ENCODE data around the gene PGBD5. TPM values are rescaled to one million over a fixed set of nuclear protein-coding genes. Genes with fewer than 3 reads are reported as not detected.

Gene PGBD5
- polyA plus RNA-seq, 1 of the 3 experiments (the other 2 are of a cell fraction), result 0.15 TPM

DNA sequence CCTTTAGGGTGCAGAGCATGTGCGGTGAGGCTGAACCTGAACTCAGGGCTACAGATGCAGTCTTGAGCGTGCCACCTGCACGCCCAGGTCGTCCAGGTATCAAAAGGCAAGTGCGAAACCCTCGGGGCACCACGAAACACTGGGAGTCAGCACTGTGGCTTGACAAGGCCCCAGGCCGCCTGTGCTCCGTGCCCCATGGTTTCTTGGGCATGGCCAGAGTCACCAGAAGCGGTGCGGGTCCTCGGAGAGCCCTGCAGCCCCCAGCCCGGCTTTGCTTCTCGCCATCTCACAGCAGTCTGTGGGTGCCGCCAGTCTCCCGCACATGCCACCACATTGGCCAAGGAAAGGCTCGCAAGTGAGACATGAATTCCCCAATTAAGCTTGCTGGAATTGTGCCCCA, 117.3 kb downstream of the PGBD5 start:
- CTCF ChIA-PET, result interaction anchor here (1.3 to 2.8 kb wide), 3 partner anchors 16 to 647 kb away, joined by 3 to 12 read pairs (median 4); no protein-coding TSS in a partner anchor

DNA sequence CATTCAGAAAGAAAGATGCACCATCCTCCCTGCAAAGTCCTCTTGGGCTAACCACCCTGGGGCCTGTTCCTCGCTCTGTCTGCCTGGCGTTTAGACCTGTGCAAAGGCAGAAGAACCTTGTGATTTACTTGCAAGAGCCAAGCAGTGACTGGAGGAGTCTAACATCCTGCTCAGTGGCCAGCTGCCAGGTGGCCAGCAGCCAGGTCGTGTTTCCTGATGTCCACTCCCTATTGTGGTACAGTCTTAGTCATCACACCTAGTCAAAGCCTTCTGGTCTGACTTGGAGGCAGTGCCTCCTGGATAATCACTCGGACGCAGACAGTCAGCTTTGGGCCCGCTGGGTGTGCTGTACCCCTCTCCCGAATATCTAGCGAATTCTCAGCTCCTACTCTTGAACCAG, 118.1 kb downstream of the PGBD5 start:
- Histone ChIP-seq H3F3A (replicated peaks; ENCODE audit: insufficient read depth) (no peaks in the 10 kb centered on the region), H3K4me2 (no peak overlapping the region), H4K20me1 (ENCODE audit: insufficient read depth) (no peaks in the 10 kb centered on the region), H2AFZ (ENCODE audit: low read depth) (no peak overlapping the region), H3K36me3 (replicated peaks in 1 of 2; ENCODE audit: control insufficient read depth in 1 of 2, insufficient read depth in 2 of 2, low read length in 1 of 2) (no peaks in the 10 kb centered on the region), H3K9me2 (no peaks in the 10 kb centered on the region), H3K9ac (no peak overlapping the region), H3K27ac (ENCODE audit: low read depth in 2 of 2, low read length in 1 of 2) (no peak overlapping the region), H3K9me3 (no peaks in the 10 kb centered on the region), H3K79me2 (ENCODE audit: insufficient read depth) (no peaks in the 10 kb centered on the region), H3K4me1 (ENCODE audit: control insufficient read depth in 1 of 2, insufficient read depth in 2 of 2, low read depth in 1 of 2, low read length in 1 of 2) (peaks cover 0 to 9% of the 10 kb centered on the region in 2 experiments; a peak in 2 of 4 replicates), H3K27me3 (ENCODE audit: insufficient read depth) (no peaks in the 10 kb centered on the region), H3K4me3 (ENCODE audit: low read depth in 2 of 2, low read length in 1 of 2) (no peak overlapping the region)
- WGBS (ENCODE audit: low lambda C conversion rate), result 73% methylated on average over 8 of the region's 8 CpGs
- TF ChIP-seq FOSL2 (IDR thresholded peaks at IDR 0.05; ENCODE audit: borderline replicate concordance, low read depth) (peak; percentile 42; the same call in 1 of the 2 replicates), GATA2 (CRISPR knock-in tag; IDR thresholded peaks at IDR 0.05) (no peak), TCF12 (IDR thresholded peaks at IDR 0.05) (peak; percentile 29; the same call in 1 of the 2 replicates), NFIC (IDR thresholded peaks at IDR 0.05; ENCODE audit: borderline replicate concordance) (peak; percentile 90)
- no peak for DNase-seq
- POLR2A ChIA-PET, result no interaction called here
- CTCF ChIA-PET, result interaction anchor here (1.4 to 2.8 kb wide), 2 partner anchors 16 to 646 kb away, joined by 3 to 12 read pairs; no protein-coding TSS in a partner anchor

More for the DNA sequence above, 117.3 kb downstream of the PGBD5 start:
- Histone ChIP-seq H4K20me1 (ENCODE audit: insufficient read depth) (no peaks in the 10 kb centered on the region), H3K36me3 (replicated peaks in 1 of 2; ENCODE audit: control insufficient read depth in 1 of 2, insufficient read depth in 2 of 2, low read length in 1 of 2) (no peaks in the 10 kb centered on the region), H3K27me3 (ENCODE audit: insufficient read depth) (no peaks in the 10 kb centered on the region), H2AFZ (ENCODE audit: low read depth) (no peak overlapping the region), H3K9me3 (no peaks in the 10 kb centered on the region), H3K79me2 (ENCODE audit: insufficient read depth) (no peaks in the 10 kb centered on the region), H3K4me1 (ENCODE audit: control insufficient read depth in 1 of 2, insufficient read depth in 2 of 2, low read depth in 1 of 2, low read length in 1 of 2) (peaks cover 0 to 9% of the 10 kb centered on the region in 2 experiments; a peak in 2 of 4 replicates), H3F3A (replicated peaks; ENCODE audit: insufficient read depth) (no peaks in the 10 kb centered on the region), H3K27ac (ENCODE audit: low read depth in 2 of 2, low read length in 1 of 2) (no peak overlapping the region), H3K4me3 (ENCODE audit: low read depth in 2 of 2, low read length in 1 of 2) (no peak overlapping the region), H3K9me2 (no peaks in the 10 kb centered on the region), H3K4me2 (no peak overlapping the region), H3K9ac (no peak overlapping the region)
- 84% methylated on average over 11 of the region's 17 CpGs for WGBS (ENCODE audit: low lambda C conversion rate)
- TF ChIP-seq RCOR1 (IDR thresholded peaks at IDR 0.05; ENCODE audit: low read length), result no peak
- TF ChIP-seq ELF1 (IDR thresholded peaks at IDR 0.05), result no peak
- TF ChIP-seq, protein P1, sequence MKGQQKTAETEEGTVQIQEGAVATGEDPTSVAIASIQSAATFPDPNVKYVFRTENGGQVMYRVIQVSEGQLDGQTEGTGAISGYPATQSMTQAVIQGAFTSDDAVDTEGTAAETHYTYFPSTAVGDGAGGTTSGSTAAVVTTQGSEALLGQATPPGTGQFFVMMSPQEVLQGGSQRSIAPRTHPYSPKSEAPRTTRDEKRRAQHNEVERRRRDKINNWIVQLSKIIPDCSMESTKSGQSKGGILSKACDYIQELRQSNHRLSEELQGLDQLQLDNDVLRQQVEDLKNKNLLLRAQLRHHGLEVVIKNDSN (IDR thresholded peaks at IDR 0.05; ENCODE audit: borderline replicate concordance, low read depth), result no peak
- TF ChIP-seq, protein P2, sequence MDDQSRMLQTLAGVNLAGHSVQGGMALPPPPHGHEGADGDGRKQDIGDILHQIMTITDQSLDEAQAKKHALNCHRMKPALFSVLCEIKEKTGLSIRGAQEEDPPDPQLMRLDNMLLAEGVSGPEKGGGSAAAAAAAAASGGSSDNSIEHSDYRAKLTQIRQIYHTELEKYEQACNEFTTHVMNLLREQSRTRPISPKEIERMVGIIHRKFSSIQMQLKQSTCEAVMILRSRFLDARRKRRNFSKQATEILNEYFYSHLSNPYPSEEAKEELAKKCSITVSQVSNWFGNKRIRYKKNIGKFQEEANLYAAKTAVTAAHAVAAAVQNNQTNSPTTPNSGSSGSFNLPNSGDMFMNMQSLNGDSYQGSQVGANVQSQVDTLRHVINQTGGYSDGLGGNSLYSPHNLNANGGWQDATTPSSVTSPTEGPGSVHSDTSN (IDR thresholded peaks at IDR 0.05), result no peak
- TF ChIP-seq SIN3A (IDR thresholded peaks at IDR 0.05; ENCODE audit: borderline replicate concordance, low read depth, low read length), result no peak
- no peak for TF ChIP-seq EZH2phosphoT487 (IDR thresholded peaks at IDR 0.05; ENCODE audit: borderline replicate concordance, low read depth)
- TF ChIP-seq TCF12 (IDR thresholded peaks at IDR 0.05), result no peak
- TF ChIP-seq GABPA (IDR thresholded peaks at IDR 0.05; ENCODE audit: low read depth), result no peak
- TF ChIP-seq JUND (IDR thresholded peaks at IDR 0.05), result no peak
- TF ChIP-seq, protein P3, sequence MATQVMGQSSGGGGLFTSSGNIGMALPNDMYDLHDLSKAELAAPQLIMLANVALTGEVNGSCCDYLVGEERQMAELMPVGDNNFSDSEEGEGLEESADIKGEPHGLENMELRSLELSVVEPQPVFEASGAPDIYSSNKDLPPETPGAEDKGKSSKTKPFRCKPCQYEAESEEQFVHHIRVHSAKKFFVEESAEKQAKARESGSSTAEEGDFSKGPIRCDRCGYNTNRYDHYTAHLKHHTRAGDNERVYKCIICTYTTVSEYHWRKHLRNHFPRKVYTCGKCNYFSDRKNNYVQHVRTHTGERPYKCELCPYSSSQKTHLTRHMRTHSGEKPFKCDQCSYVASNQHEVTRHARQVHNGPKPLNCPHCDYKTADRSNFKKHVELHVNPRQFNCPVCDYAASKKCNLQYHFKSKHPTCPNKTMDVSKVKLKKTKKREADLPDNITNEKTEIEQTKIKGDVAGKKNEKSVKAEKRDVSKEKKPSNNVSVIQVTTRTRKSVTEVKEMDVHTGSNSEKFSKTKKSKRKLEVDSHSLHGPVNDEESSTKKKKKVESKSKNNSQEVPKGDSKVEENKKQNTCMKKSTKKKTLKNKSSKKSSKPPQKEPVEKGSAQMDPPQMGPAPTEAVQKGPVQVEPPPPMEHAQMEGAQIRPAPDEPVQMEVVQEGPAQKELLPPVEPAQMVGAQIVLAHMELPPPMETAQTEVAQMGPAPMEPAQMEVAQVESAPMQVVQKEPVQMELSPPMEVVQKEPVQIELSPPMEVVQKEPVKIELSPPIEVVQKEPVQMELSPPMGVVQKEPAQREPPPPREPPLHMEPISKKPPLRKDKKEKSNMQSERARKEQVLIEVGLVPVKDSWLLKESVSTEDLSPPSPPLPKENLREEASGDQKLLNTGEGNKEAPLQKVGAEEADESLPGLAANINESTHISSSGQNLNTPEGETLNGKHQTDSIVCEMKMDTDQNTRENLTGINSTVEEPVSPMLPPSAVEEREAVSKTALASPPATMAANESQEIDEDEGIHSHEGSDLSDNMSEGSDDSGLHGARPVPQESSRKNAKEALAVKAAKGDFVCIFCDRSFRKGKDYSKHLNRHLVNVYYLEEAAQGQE (IDR thresholded peaks at IDR 0.05; ENCODE audit: low read depth, low read length), result no peak
- no peak for TF ChIP-seq FOXM1 (IDR thresholded peaks at IDR 0.05; ENCODE audit: low read depth)
- TF ChIP-seq MEF2A (IDR thresholded peaks at IDR 0.05; ENCODE audit: borderline replicate concordance, low read depth), result no peak
- no peak for TF ChIP-seq FOXJ3 (CRISPR knock-in tag; IDR thresholded peaks at IDR 0.05)
- POLR2A ChIA-PET, result no interaction called here
- no peak for DNase-seq

All from SK-N-SH (cell line).